DMS79 treated with DMSO at 0.1 percent for 48 hours (cell line): ENCODE data around the gene AIG1.
"Not testable (repeated sequence)": the region's sequence is repeated elsewhere in the genome, so short reads cannot be mapped to it uniquely, and the experiment has no call there.

Experiments used
- DNase-seq: peaks from one replicate; lab custom pipeline; 2025; lab: John Stamatoyannopoulos, UW

The AIG1 gene

DNA sequence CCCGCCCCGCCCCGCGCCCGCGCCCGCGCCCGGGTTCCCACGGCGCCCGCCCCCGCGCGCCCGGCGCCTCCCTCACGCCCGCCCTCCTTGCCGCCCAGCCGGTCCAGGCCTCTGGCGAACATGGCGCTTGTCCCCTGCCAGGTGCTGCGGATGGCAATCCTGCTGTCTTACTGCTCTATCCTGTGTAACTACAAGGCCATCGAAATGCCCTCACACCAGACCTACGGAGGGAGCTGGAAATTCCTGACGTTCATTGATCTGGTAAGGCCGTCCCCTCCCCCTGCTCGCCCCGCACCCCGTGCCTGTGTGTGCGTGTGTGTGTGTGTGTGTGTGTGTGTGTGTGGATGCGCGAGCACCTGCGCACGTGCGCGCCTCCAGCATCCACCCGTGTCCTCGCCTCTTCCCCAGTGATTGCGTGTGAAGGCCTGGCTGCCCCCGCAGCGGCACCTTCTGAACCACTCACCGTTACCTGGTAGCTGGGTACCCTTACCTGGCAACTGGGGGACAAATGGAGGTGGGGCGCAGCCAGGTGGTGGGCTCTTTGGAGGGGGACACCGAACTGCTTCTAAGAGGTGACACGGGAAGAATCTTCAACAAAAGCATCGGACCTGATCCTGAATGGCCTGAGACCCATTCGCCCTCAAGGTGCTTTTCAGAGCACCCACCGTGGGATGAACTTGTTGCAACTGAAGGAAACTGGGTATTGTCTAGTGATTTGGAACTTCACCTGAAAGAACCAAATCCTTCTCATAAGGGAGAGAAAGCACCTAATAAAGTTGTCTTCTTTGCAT is at the start of gene AIG1:
Gene AIG1, plus strand, starts transcription at position 84 of the 791 bp plus-strand sequence. Its CDS starts 37 bp downstream, at position 121.
- DNase-seq = peak; percentile 76

DNA sequence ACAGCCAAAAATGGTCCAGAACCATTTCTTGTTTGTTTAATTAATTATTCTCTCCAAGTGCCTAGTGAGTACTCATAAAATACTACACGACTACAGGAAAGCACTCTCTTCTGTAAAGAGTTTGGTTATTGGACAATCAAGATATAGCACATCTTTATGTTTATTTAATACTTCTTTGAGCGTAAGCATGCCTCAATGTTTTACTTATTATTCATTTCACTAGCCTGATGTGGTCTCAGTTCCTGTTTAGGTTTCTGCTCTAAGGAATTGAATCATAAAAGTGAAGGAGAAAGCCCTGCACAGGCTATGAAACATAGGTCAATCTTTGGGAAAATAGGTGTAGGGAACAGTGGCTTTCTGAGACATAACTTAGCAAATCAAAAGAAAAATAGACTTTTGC is 45.9 kb upstream of the AIG1 start:
- DNase-seq = no peak

DNA sequence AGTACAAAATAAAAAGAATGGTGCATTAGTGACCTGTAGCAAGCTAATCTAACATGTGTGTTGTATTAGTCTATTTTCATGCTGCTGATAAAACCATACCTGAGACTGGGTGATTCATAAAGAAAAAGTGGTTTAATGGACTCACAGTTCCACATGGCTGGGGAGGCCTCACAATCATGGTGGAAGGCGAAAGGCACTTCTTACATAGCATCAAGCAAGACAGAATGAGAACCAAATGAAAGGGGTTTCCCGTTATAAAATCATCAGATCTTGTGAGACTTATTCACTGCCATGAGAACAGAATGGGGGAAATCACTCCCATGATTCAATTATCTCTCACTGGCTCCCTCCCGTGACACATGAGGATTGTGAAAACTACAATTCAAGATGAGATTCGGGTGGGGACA is 45.4 kb upstream of the AIG1 start:
- no peak for DNase-seq

- DNase-seq = no peak
These were observed 41.7 kb upstream of the AIG1 start for GRCh38 chr6:143018955-143019354.

GRCh38 chr6:143020862-143021261 is 39.8 kb upstream of the AIG1 start:
- DNase-seq = not testable (repeated sequence)

- DNase-seq = no peak
These were observed 39.1 kb upstream of the AIG1 start for GRCh38 chr6:143021543-143021942.

GRCh38 chr6:143022587-143022986 is 38.1 kb upstream of the AIG1 start:
- no peak for DNase-seq

- no peak for DNase-seq
These were observed 37.0 kb upstream of the AIG1 start for GRCh38 chr6:143023695-143024094.

- no peak for DNase-seq
These were observed 35.7 kb upstream of the AIG1 start for GRCh38 chr6:143024977-143025376.

- DNase-seq = no peak
These were observed 33.8 kb upstream of the AIG1 start for GRCh38 chr6:143026696-143027449.

DNA sequence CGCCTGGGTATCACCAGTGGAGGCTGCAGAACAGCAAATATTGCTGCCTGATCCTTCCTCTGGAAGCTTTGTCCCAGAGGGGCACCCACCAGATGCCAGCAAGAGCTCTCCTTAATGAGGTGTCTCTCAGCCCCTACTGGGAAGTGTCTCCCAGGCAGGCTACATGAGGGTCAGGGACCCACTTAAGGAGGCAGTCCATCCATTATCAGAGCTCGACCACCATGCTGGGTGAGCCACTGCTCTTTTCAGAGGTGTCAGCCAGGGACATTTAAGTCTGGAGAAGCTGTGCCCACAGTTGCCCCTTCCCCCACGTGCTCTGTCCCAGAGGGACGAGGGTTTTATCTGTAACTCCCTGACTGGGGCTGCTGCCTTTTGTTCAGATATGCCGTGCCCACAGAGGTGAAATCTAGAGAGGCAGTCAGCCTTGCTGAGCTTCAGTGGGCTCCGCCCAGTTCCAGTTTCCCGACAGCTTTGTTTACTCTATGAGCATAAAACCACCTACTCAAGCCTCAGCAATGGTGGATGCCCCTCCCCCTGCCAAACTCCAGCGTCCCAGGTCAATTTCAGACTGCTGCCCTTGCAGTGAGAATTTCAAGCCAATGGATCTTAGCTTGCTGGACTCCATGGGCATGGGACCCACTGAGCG is 25.9 kb upstream of the AIG1 start:
- no peak for DNase-seq

GRCh38 chr6:143037470-143037869 is 23.2 kb upstream of the AIG1 start:
- no peak for DNase-seq

- no peak for DNase-seq
These were observed 21.9 kb upstream of the AIG1 start for GRCh38 chr6:143038833-143039232.

DNA sequence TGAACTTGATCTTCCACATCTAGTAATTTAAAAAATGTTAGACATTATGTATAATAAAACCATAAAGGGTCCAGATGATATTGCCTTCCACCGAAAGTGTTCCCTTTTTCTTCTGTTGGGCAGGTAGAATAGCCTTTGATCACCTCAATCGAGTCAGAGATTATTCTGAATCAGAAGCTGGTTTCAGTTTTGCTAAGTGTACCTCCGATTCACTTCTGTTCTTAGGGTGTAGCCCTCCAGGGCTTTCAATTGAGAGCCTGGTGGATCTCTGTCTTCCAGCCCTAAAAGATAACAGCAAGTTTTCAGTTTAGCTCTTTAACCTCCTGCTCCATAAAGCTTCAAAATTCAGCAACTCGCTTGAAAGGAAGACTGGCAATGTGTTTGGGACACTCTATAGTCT is 21.1 kb upstream of the AIG1 start:
- no peak for DNase-seq

DNA sequence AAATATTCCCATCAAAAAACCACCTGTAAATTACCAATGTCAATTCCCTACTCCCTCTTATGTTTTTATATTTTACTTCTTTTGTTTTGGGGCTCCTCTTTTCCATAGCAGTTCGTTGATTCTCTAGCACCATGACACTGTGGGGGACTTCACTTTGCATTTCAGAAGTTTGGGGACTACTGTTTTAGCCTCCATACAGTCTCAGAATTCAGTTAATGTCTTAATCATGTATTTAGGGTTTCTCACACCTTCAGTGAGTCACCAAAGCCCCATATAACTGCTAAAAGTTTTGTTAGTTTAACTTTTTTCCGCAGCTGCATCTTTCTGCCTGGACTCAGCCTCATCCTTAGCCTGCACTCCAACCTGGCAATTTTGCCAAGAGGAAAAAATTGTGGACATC is 20.7 kb upstream of the AIG1 start:
- DNase-seq = no peak

- DNase-seq = not testable (repeated sequence)
These were observed 16.3 kb upstream of the AIG1 start for GRCh38 chr6:143044345-143044744.

GRCh38 chr6:143049611-143050010 is 11.1 kb upstream of the AIG1 start:
- no peak for DNase-seq

DNA sequence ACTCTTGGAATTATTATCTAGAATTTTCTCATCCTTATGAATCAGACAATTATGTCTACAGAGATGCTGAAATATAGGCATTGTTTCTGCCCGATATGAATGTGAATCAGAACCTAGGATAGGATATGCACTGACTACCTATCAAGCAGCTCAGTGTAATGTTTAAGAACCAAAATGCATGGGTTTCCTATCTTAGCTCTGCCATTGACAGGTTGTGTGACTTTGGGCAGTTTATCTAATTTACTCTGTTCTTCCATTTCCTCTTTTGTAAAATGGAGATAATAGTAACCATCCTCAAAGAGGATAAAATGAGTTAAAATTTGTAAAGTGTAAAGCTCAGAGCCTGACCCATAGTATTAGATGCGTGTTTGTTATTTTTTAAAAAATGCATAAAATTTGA is 10.2 kb upstream of the AIG1 start:
- DNase-seq = no peak

- no peak for DNase-seq
These were observed 8.4 kb upstream of the AIG1 start for GRCh38 chr6:143052282-143052681.

DNA sequence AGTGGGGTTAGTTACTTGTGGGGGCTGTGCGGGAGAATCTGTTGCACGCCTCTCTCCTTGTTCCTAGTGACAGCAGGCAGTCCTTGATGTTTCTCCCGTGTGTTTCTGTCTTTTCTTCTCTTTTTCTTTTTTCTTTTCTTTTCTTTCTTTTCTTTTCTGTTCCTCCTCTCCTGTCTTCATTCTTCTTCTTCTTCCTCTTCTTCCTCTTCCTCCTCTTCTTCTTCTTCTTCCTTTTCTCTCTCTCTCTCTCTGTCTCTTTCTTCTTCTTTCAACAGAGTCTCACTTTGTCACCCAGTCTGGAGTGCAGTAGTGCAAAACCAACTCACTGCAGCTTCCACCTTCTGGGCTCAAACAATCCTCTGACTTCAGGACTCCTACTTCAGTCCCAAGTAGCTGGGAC is 6.8 kb upstream of the AIG1 start:
- DNase-seq = no peak

DNA sequence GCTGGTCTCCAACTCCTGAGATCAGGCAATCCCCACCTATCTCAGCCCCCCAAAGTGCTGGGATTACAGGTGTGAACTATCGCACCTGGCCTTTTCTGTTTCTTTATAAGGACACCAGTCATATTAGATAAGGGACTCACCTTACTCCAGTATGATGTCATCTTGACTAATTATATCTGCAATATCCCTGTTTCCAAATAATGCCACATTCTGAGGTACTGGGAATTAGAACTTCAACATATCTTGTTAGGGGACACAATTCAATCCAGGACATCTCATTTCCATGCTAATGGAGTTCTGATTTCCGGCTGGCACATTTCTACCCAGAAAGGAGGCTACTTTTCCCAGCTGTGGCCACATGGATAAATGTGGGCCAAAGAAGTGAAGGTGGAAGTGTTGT is 6.4 kb upstream of the AIG1 start:
- no peak for DNase-seq

DNA sequence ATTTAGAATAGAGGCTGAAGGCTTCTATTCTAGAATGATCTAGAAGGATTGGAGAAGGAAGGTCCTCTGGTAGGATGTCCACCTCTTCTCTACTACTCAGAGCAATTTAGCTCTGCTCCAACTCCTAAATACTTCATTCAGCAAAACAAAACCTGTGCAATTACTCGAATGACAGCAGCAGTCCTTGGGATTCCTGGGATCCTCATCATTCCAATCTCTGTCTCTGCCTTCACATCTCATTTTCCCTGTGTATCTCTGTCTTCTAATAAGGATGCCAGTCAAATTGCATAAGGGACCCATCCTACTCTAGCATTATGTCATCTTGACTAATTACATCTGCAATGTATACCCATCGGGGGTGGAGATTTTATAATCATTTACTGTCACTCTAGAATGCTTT is 5.5 kb upstream of the AIG1 start:
- DNase-seq = no peak

- no peak for DNase-seq
These were observed 4.8 kb upstream of the AIG1 start for GRCh38 chr6:143055891-143056290.
